ENCODE measurements around the gene ENTREP3. TPM values are rescaled to one million over a fixed set of nuclear protein-coding genes. Genes with fewer than 3 reads are reported as not detected.
A peak's percentile ranks its signal among the peaks of the same experiment; 100 is the strongest.

Gene ENTREP3
- total RNA-seq, 6 experiments from 2014 or later, result 53.6 to 81.3 (median 58.8) TPM

GRCh38 chr1:155284476-155284875 is 29.2 kb upstream of the ENTREP3 start:
- Mint-ChIP-seq H3K4me3 (no peak overlapping the region), H3K9me3 (no peaks in the 10 kb centered on the region), H3K27ac (no peak overlapping the region), H3K27me3 (ENCODE audit: insufficient read depth) (peaks cover 6% of the 10 kb centered on the region), H3K4me1 (ENCODE audit: low read depth) (peaks cover 4% of the 10 kb centered on the region), H3K36me3 (ENCODE audit: low read depth) (no peaks in the 10 kb centered on the region)
- DNase-seq, result no peak
- TF ChIP-seq CTCF (IDR thresholded peaks at IDR 0.05), result no peak

DNA sequence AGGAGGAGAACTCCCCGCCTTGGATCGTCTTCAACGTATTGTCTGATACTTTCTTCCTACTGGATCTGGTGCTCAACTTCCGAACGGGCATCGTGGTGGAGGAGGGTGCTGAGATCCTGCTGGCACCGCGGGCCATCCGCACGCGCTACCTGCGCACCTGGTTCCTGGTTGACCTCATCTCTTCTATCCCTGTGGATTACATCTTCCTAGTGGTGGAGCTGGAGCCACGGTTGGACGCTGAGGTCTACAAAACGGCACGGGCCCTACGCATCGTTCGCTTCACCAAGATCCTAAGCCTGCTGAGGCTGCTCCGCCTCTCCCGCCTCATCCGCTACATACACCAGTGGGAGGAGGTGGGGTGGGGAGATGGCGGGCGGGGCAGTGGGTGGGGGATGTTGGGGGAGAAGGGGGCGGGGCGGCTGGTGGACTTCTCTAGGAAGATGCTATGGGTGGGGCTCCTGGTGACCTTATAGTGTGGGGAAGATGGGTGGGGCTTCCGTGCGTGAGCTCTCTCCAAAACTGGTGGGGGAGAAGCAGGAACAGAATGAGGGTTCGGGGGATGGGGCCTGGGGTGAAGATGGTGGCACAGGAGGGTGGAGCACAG is 27.3 kb upstream of the ENTREP3 start:
- Mint-ChIP-seq H3K4me1 (ENCODE audit: low read depth) (peaks cover 16% of the 10 kb centered on the region), H3K36me3 (ENCODE audit: low read depth) (no peaks in the 10 kb centered on the region), H3K9me3 (no peaks in the 10 kb centered on the region), H3K27me3 (ENCODE audit: insufficient read depth) (peaks cover 5% of the 10 kb centered on the region), H3K27ac (no peak overlapping the region), H3K4me3 (no peak overlapping the region)
- no peak for DNase-seq
- no peak for TF ChIP-seq CTCF (IDR thresholded peaks at IDR 0.05)

- DNase-seq, result no peak
- Mint-ChIP-seq H3K9me3 (no peaks in the 10 kb centered on the region), H3K4me3 (no peak overlapping the region), H3K27me3 (ENCODE audit: insufficient read depth) (no peaks in the 10 kb centered on the region; the same call in 1 of the 2 replicates), H3K36me3 (ENCODE audit: low read depth) (no peaks in the 10 kb centered on the region), H3K27ac (no peak overlapping the region), H3K4me1 (ENCODE audit: low read depth) (peaks cover 26% of the 10 kb centered on the region)
- TF ChIP-seq CTCF (IDR thresholded peaks at IDR 0.05), result no peak
Measured at GRCh38 chr1:155279268-155279667, 24.0 kb upstream of the ENTREP3 start.

GRCh38 chr1:155278689-155279160 is 23.4 kb upstream of the ENTREP3 start:
- no peak for TF ChIP-seq CTCF (IDR thresholded peaks at IDR 0.05)
- Mint-ChIP-seq H3K27ac (no peak overlapping the region), H3K27me3 (ENCODE audit: insufficient read depth) (no peaks in the 10 kb centered on the region; the same call in 1 of the 2 replicates), H3K36me3 (ENCODE audit: low read depth) (no peaks in the 10 kb centered on the region), H3K9me3 (no peaks in the 10 kb centered on the region), H3K4me1 (ENCODE audit: low read depth) (peaks cover 29% of the 10 kb centered on the region), H3K4me3 (peak overlapping the region; percentile 81; the same call in 1 of the 2 replicates)
- DNase-seq, result no peak

- H3K4me3 Mint-ChIP-seq, result peak overlapping the region; percentile 81
Measured at GRCh38 chr1:155277902-155278688, 22.8 kb upstream of the ENTREP3 start.

More at GRCh38 chr1:155277902-155278688, 22.8 kb upstream of the ENTREP3 start:
- no peak overlapping the region for H3K27ac Mint-ChIP-seq
- no peaks in the 10 kb centered on the region for H3K36me3 Mint-ChIP-seq (ENCODE audit: low read depth)
- peaks cover 31% of the 10 kb centered on the region for H3K4me1 Mint-ChIP-seq (ENCODE audit: low read depth)
- peak; percentile 51 for TF ChIP-seq CTCF (IDR thresholded peaks at IDR 0.05)
- no peak for DNase-seq
- H3K9me3 Mint-ChIP-seq, result no peaks in the 10 kb centered on the region
- no peaks in the 10 kb centered on the region; the same call in 1 of the 2 replicates for H3K27me3 Mint-ChIP-seq (ENCODE audit: insufficient read depth)
